Astrocyte of the cerebellum (primary cell): ENCODE results near the gene ECEL1.

Experiments used
- DNase-seq: peaks from one replicate; pipeline ENCODE4 v3.0.0-alpha.2; 2011; ENCODE audit warnings: low read depth
- H3K4me3 ChIP-seq: 2 replicates; pipeline ENCODE4 v1.5.1; 2011; ENCODE audit warnings: mild to moderate bottlenecking, low read depth, low read length, moderate library complexity
- in situ Hi-C: cut with HindIII; loops from 2 replicates; pipeline ENCODE4 v1.10.0; 2017; ENCODE audit warnings: low sequenced_read_pairs
- TF ChIP-seq, protein P1 (sequence below): IDR thresholded peaks from 2 replicates; pipeline ENCODE4 v1.5.1; 2012; ENCODE audit warnings: low read length, low read depth, moderate library complexity, mild to moderate bottlenecking; ENCODE audit errors: missing control alignments

The ECEL1 gene

DNA sequence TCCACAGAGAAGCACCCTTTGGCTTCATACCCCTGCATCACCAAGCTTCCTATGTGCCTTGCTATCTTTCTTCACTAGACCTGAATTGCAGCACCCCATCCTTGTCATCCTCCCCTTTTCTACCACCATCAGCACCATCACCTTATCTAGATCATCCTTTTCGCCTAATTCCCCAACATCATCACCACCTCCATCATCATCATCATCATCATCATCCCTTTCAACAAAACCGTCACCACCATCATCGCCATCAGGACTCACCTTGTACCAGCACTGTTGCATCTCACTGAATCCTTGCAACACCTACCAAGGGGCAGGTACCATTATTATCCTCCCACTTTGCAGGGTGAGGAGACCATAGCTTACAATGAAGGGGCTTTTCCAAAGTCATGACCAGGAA, 10.8 kb upstream of the ECEL1 start:
- TF ChIP-seq, protein P1, sequence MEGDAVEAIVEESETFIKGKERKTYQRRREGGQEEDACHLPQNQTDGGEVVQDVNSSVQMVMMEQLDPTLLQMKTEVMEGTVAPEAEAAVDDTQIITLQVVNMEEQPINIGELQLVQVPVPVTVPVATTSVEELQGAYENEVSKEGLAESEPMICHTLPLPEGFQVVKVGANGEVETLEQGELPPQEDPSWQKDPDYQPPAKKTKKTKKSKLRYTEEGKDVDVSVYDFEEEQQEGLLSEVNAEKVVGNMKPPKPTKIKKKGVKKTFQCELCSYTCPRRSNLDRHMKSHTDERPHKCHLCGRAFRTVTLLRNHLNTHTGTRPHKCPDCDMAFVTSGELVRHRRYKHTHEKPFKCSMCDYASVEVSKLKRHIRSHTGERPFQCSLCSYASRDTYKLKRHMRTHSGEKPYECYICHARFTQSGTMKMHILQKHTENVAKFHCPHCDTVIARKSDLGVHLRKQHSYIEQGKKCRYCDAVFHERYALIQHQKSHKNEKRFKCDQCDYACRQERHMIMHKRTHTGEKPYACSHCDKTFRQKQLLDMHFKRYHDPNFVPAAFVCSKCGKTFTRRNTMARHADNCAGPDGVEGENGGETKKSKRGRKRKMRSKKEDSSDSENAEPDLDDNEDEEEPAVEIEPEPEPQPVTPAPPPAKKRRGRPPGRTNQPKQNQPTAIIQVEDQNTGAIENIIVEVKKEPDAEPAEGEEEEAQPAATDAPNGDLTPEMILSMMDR: no peak
- H3K4me3 ChIP-seq: no peak overlapping the region
- no peak for DNase-seq
- in situ Hi-C loops: no loop called here

DNA sequence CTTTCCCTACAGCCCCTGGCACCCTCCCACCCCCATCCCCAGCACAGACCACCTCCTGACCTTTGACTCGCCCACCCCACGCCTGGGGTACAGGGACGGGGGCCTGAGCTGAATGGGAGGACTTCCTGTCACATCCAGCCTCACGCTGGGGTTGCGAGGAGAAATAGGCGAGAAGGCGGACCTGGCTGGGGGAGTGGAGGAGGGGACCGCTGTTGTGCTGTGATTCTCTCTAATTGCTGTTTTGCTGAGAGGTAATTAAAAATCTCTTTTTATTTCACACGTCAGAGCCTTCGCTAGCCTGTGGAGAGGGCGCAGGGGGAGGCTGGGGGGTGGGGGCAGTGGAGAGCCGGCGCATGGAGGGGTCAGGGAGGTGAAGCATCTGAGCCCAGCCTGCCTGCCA, 9.7 kb upstream of the ECEL1 start:
- in situ Hi-C loops: no loop called here
- DNase-seq: no peak

DNA sequence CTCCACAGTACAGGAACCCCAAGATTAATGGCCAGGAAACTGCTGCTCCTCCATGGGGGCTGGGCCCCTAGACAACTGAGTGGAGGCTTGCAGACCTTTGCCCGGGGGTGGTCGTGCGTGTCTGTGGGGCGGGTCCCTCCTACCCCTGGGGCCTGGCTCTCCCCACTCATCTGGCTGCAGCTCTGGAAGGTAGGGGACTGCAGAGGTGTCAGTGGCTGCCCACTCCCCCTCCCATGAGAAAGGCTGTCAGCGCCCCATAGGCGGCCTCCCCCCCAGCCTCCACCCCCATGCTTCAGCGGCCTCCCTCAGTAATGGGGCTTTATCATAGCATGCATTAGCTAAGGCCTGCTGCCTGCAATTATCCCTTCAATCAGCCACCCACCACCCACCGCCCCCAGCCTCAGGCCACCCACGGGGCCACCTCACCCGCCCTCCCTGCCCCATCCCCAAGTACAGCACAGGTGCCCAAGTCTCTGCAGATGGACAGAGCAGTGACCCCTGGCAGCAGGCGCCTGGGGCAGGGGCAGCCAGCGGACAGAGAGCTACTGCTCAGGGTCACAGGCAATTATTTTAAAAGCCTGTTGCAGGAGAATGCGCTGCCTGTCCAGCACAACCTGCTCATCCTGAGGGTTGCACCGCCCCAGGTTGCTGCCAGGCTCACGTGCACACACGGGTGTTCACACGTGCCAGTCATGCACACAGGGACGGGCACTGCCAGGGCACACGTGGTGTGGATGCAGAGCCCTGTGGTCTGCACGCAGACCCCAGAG, 9.1 kb upstream of the ECEL1 start:
- TF ChIP-seq, protein P1: no peak
- in situ Hi-C loops: no loop called here
- no peak for DNase-seq
- no peak overlapping the region for H3K4me3 ChIP-seq

More for the DNA sequence above, 9.7 kb upstream of the ECEL1 start:
- no peak overlapping the region for H3K4me3 ChIP-seq
- TF ChIP-seq, protein P1: no peak

DNA sequence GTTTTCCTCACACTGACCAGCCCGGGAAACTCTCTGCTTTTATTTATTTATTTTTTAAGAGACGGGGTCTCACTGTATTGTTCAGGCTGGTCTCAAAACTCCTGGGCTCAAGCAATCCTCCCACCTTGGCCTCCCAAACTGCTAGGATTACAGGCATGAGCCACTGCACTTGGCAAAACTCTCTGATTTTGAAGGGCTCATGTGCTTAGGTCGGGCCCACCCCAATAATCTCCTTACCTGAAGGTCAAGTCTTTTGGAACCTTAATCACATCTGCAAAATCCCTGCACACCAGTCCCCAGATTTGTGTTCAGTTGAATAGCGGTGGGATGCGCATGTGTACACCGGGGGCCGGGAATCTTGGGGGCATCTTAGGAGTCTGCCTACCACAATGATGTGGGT, 7.7 kb upstream of the ECEL1 start:
- TF ChIP-seq, protein P1: no peak
- no peak for DNase-seq
- no peak overlapping the region for H3K4me3 ChIP-seq
- in situ Hi-C loops: no loop called here

DNA sequence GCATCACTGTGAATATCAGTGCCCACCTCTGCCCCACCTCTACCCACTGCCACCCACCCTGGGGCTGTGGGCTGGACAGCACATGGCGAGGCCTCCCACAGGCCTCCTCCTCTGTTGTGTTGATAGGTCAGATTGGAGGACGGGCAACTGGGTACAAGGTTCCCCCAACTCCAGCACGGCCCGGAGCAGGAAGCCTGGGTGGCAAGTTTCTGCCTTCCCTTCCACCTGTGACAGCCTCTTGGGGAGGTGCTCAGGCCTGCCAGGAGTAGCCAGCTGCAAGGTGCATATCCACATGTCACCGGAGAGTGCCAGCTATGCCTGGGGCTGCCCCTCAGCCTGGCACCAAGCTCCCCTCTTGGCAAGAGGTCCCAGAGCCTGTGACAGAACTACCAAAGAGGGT, 6.9 kb upstream of the ECEL1 start:
- TF ChIP-seq, protein P1: no peak
- in situ Hi-C loops: no loop called here
- no peak overlapping the region for H3K4me3 ChIP-seq
- no peak for DNase-seq

DNA sequence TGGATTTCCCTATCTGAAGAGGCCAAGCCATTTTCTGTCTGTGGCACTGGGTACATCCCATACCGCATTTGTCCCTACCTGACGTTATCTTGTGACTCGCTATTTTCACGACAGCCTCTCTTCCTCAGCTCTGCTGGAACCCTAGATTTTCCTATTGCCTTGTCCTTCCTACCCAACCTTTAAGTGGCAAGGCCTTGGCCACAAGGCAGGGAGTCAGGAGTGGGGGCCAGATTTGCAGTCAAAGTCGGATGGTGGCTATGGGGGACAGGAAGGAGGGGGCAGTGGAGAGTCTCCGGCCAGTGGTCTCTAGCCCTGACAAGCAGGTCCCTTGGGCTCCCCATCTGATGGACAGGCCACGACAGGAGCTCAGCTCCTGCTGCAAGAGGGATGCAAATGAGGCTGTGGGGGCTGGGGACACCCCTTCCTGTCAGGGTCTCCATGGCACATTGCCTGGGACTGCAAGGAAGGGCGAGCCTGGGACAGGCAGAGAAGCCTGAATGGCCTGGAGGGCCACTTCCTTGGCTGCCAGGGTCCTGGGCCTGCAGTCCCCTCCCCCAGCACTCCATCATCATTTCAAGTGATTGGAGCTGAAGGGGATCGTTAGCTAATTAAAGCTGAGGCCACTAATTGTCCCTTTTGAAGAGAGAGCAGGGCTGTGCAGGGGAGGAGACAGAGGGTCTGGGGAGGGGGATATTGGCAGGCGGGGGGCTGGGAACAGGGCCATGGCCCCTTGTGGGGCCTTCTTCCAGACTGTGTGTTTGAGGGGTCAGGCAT, 6.3 kb upstream of the ECEL1 start:
- H3K4me3 ChIP-seq: no peak overlapping the region
- no peak for DNase-seq
- in situ Hi-C loops: no loop called here
- TF ChIP-seq, protein P1: no peak
